ENCODE data around the gene AIMP1.

GRCh38 chr4:106303548-106304281 is 12.6 kb upstream of the AIMP1 start:
- no peak for TF ChIP-seq GATA2 (IDR thresholded peaks at IDR 0.05; ENCODE audit: low read depth, low read length)
- TF ChIP-seq GATA3 (IDR thresholded peaks at IDR 0.05; ENCODE audit: low read depth, low read length): no peak

All from SH-SY5Y (cell line).